ENCODE measurements around the gene HIPK2. TPM values are rescaled to one million over a fixed set of nuclear protein-coding genes. Genes with fewer than 3 reads are reported as not detected.

HIPK2 gene
- total RNA-seq, 6 donors from 2014 or later = 38.6 to 59.6 (median 45.9) TPM

DNA sequence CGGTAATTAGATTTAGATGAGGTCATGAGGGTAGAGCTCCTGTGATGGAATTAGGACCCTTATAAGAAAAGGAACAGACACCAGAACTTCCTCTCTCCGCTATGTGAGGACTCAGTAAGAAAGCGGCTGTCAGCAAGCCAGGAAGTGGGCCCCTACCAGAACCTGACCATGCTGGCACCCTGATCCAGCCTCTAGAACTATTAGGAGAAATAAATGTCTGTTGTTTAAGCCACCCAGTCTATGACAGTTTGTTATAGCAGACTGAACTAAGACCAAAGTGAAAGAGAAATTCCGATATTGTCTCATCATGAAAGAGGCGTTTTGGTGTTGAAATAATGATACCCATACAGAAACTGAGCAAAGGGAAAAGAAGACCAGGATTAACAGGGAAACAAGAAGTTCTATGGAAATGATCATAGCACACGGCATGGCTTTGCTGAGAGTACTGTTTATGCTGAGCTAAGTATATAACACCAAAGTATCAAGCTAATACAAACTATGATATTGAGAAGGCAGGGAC lies 245.1 kb downstream of the HIPK2 start:
- Histone ChIP-seq H3K36me3 (no peaks in the 10 kb centered on the region), H3K9me3 (no peaks in the 10 kb centered on the region), H3K27ac (no peak overlapping the region), H3K4me3 (no peak overlapping the region), H3K27me3 (no peaks in the 10 kb centered on the region), H3K4me1 (no peaks in the 10 kb centered on the region)
- DNase-seq (no peak), ATAC-seq (ENCODE audit: low FRiP score in 2 of 2) (no peak)
- TF ChIP-seq EP300 (IDR thresholded peaks at IDR 0.05) (no peak), POLR2AphosphoS5 (IDR thresholded peaks at IDR 0.05) (no peak), CTCF (IDR thresholded peaks at IDR 0.05) (no peak), POLR2A (IDR thresholded peaks at IDR 0.05) (no peak)
- WGBS, 2 donors = 77 to 87% methylated on average over 6 of the region's 6 CpGs

DNA sequence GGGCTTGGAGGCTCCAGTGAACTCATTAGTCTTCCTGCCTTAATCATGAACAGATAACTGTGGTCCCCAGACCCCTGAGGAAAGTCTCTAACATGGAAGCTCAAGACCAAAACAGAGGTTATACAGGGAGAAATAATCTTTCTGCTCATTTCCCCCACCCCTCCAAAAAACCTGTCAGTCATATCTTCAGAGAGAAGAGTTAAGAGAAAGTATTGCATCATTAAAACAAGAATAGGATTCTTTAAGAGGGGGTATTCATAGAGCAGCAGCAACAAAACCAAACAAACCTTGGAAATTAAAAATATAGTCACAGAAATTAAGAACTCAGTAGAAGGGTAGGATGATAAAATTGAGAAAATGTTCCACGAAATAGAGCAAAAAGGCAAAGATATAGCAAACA lies 246.7 kb downstream of the HIPK2 start:
- TF ChIP-seq POLR2AphosphoS5 (IDR thresholded peaks at IDR 0.05) (no peak), EP300 (IDR thresholded peaks at IDR 0.05) (no peak), POLR2A (IDR thresholded peaks at IDR 0.05) (no peak), CTCF (IDR thresholded peaks at IDR 0.05) (no peak)
- ATAC-seq (ENCODE audit: low FRiP score in 2 of 2) = no peak
- WGBS, 2 donors = 96 to 100% methylated on average over 1 of the region's 1 CpG
- H3K4me1 ChIP-seq = no peaks in the 10 kb centered on the region
- no peak for DNase-seq
- no peak overlapping the region for H3K27ac ChIP-seq
- no peaks in the 10 kb centered on the region for H3K9me3 ChIP-seq
- H3K36me3 ChIP-seq = no peaks in the 10 kb centered on the region
- H3K27me3 ChIP-seq = no peaks in the 10 kb centered on the region
- no peak overlapping the region for H3K4me3 ChIP-seq

DNA sequence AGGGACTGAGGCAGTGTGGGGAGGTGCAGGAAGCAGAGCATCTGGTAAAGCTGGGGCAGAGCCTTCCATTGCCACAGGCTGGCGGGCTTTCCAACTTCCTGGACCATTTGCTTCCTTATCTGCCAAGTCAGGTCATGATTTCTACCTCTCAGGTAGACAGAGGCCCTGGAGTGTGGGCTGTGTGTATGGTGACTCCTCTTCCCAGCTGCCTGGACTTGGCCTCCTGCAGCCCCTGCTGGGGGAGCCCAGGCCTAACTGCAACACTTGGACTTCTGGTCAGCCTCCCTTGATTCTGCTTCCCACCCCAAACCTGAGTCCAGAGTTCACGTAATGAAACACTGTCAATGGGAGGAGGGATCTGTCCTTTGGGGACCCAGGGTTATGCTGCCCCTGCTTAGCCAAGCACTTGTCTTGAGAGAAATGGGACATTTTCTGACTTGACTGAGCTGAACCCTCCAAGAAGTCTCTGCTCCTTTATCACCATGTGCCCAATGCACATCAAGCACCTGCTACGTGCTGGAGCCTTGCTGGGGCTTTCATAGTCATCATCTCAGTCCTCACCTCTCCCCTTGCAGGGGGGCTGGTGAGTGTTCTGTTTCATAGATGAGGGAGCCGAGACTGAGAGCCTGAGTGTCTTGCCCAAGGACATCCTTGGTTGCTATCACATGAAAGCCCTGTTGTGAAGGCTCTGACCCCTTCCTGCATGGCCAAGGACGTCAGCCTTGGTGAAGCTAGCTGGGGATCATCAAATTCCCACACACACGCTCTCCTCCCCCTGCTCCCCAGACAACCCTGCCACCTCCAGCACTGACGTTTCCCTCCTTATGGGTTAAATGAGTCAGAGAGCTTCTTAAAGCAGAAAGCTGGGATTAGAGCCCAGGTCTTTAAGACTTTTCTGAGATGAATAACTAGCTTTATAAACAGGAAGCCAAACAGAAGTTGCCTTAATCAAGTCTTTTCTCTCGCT lies 250.9 kb downstream of the HIPK2 start:
- no peak for TF ChIP-seq EP300 (IDR thresholded peaks at IDR 0.05)
- no peak for TF ChIP-seq POLR2AphosphoS5 (IDR thresholded peaks at IDR 0.05)
- no peak for TF ChIP-seq CTCF (IDR thresholded peaks at IDR 0.05)
- TF ChIP-seq POLR2A (IDR thresholded peaks at IDR 0.05) = no peak
- no peaks in the 10 kb centered on the region for H3K9me3 ChIP-seq
- H3K4me3 ChIP-seq = no peak overlapping the region
- H3K36me3 ChIP-seq = no peaks in the 10 kb centered on the region
- DNase-seq = no peak
- no peak overlapping the region for H3K27ac ChIP-seq
- 69 to 78% methylated on average over 8 of the region's 8 CpGs for WGBS, 2 donors
- no peak for ATAC-seq (ENCODE audit: low FRiP score in 2 of 2)
- H3K27me3 ChIP-seq = peaks cover 0 to 23% (median 9%) of the 10 kb centered on the region in 4 donors
- peaks cover 4 to 16% (median 5%) of the 10 kb centered on the region in 4 donors for H3K4me1 ChIP-seq

- Histone ChIP-seq H3K4me3 (no peak overlapping the region), H3K27ac (no peak overlapping the region), H3K36me3 (no peaks in the 10 kb centered on the region), H3K4me1 (peaks cover 4 to 16% (median 5%) of the 10 kb centered on the region in 4 donors), H3K9me3 (no peaks in the 10 kb centered on the region), H3K27me3 (peaks cover 0 to 24% (median 9%) of the 10 kb centered on the region in 4 donors)
- ATAC-seq (ENCODE audit: low FRiP score in 2 of 2) (no peak), DNase-seq (no peak)
- TF ChIP-seq EP300 (IDR thresholded peaks at IDR 0.05) (no peak), POLR2AphosphoS5 (IDR thresholded peaks at IDR 0.05) (no peak), CTCF (IDR thresholded peaks at IDR 0.05) (no peak), POLR2A (IDR thresholded peaks at IDR 0.05) (no peak)
Observed at GRCh38 chr7:139525750-139526149, 252.0 kb downstream of the HIPK2 start.
